HCT116 (cell line): ENCODE measurements around the gene TM9SF4.

ENCODE experiments used
- CTCF ChIP-seq, 3 experiments: fragments of 200-600 bp in 1 of 3; sonication (generic) in 1 of 3; IDR thresholded peaks in 2 of 3; conservative IDR thresholded peaks in 1 of 3; 2 replicates each; pipeline ENCODE4 v1.5.1; 2012 to 2017; ENCODE audit warnings: low read depth in 2 of 3, low read length in 2 of 3, antibody characterized with exemption in 1 of 3, borderline replicate concordance in 1 of 3, control low read depth in 1 of 3, mild to moderate bottlenecking in 1 of 3, mixed read lengths in 1 of 3, mixed run types in 1 of 3, moderate library complexity in 1 of 3; ENCODE audit not compliant: insufficient read depth in 1 of 3
- EGR1 ChIP-seq: IDR thresholded peaks from 2 replicates; pipeline ENCODE4 v1.6.1; 2012; ENCODE audit warnings: low read depth
- ELF1 ChIP-seq: IDR thresholded peaks from 2 replicates; pipeline ENCODE4 v1.6.1; 2012; ENCODE audit warnings: low read depth, borderline replicate concordance
- EZH2 ChIP-seq: fragments of 200-600 bp; sonication (generic); IDR thresholded peaks from 2 replicates; pipeline ENCODE4 v1.6.1; 2017; ENCODE audit warnings: antibody characterized with exemption, mixed run types
- EZH2phosphoT487 ChIP-seq: fragments of 200-600 bp; IDR thresholded peaks from 2 replicates; pipeline ENCODE4 v1.6.1; 2018; ENCODE audit warnings: antibody characterized with exemption, borderline replicate concordance
- FOSL1 ChIP-seq: IDR thresholded peaks from 2 replicates; pipeline ENCODE4 v1.6.1; 2012; ENCODE audit warnings: low read depth
- MAX ChIP-seq: IDR thresholded peaks from 2 replicates; pipeline ENCODE4 v1.6.1; 2012
- POLR2A ChIP-seq: IDR thresholded peaks from 2 replicates; pipeline ENCODE4 v1.7.0; 2011; ENCODE audit warnings: borderline replicate concordance; ENCODE audit not compliant: insufficient read depth, insufficient read length; ENCODE audit errors: extremely low read depth
- POLR2AphosphoS5 ChIP-seq: IDR thresholded peaks from 2 replicates; pipeline ENCODE4 v1.6.1; 2011; ENCODE audit warnings: mild to moderate bottlenecking, low read depth, low read length, moderate library complexity
- RAD21 ChIP-seq: IDR thresholded peaks from 2 replicates; pipeline ENCODE4 v1.6.1; 2012; ENCODE audit warnings: low read depth, mild to moderate bottlenecking
- SIN3A ChIP-seq: IDR thresholded peaks from 2 replicates; pipeline ENCODE4 v1.6.1; 2012; ENCODE audit warnings: low read depth
- SRF ChIP-seq: IDR thresholded peaks from 2 replicates; pipeline ENCODE4 v1.6.1; 2012; ENCODE audit warnings: low read depth
- TCF7L2 ChIP-seq: IDR thresholded peaks from 2 replicates; pipeline ENCODE4 v1.7.0; 2011; ENCODE audit warnings: borderline replicate concordance, inconsistent platforms; ENCODE audit not compliant: insufficient read depth, insufficient read length; ENCODE audit errors: extremely low read depth
- YY1 ChIP-seq: IDR thresholded peaks from 2 replicates; pipeline ENCODE4 v1.6.1; 2011; ENCODE audit warnings: low read length, low read depth, moderate library complexity, mild to moderate bottlenecking; ENCODE audit not compliant: insufficient replicate concordance; ENCODE audit errors: extremely low read depth

DNA sequence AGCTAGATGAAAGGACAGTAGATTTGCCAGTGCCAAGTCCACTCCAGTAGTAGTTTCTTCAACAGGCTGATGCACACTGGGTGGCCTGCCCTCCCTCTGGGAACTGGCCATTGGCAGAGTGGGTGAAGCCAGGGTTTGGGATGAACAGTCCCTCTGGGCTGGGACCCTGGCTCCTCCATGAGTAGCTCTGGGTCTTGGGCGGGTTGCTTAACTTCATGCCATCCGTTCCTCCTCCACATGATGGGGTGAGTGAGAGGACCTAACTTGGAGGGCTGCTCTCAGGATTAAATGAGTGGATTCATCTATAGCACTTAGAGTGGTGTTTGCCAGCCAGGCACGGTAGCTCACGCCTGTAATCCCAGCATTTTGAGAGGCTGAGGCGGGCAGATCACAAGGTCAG is 50.8 kb downstream of the TM9SF4 start:
- no peak for TF ChIP-seq POLR2A
- TF ChIP-seq CTCF (IDR thresholded peaks at IDR 0.05 in 2 of 3, conservative IDR thresholded peaks at IDR 0.05 in 1 of 3; ENCODE audit: borderline replicate concordance in 1 of 3, insufficient read depth in 1 of 3, low read depth in 2 of 3, low read length in 2 of 3), result no peak
- no peak for TF ChIP-seq MAX
- no peak for TF ChIP-seq ELF1
- TF ChIP-seq FOSL1, result no peak
- TF ChIP-seq TCF7L2, result no peak
- no peak for TF ChIP-seq POLR2AphosphoS5
- TF ChIP-seq EGR1, result no peak
- TF ChIP-seq RAD21, result no peak
- no peak for TF ChIP-seq EZH2phosphoT487
- TF ChIP-seq EZH2, result no peak
- TF ChIP-seq YY1, result no peak
- TF ChIP-seq SRF, result no peak
- no peak for TF ChIP-seq SIN3A
